Tibial artery (tissue), 4 donors: ENCODE measurements around the gene TSPO2.

Experiments
- DNase-seq, 2 donors: peaks; one replicate each; pipeline ENCODE4 v3.0.0-alpha.2; 2019
- H3K27ac ChIP-seq, 2 donors: fragments of 200-600 bp; sonication (generic) in 1 of 2; 1 replicate in 1 of 2; 2 replicates in 1 of 2; pipeline ENCODE4 v1.5.1; 2018 to 2019; ENCODE audit warnings: mild to moderate bottlenecking in 1 of 2
- H3K27me3 ChIP-seq, 2 donors: fragments of 200-600 bp; sonication (generic) in 1 of 2; one replicate each; pipeline versions ENCODE4 v1.5.1 to v1.6.0; 2016 to 2019
- H3K36me3 ChIP-seq, 3 donors: fragments of 200-600 bp; sonication (generic) in 2 of 3; one replicate each; pipeline ENCODE4 v1.5.1; 2016 to 2019; ENCODE audit warnings: mild to moderate bottlenecking in 2 of 3
- H3K4me1 ChIP-seq, 4 donors: fragments of 200-600 bp; sonication (generic) in 2 of 4; 1 replicate in 3 of 4; 2 replicates in 1 of 4; pipeline ENCODE4 v1.5.1; 2016 to 2019
- H3K4me3 ChIP-seq, 2 donors: fragments of 200-600 bp; sonication (generic) in 1 of 2; 1 replicate in 1 of 2; 2 replicates in 1 of 2; pipeline ENCODE4 v1.5.1; 2018 to 2019; ENCODE audit warnings: mild to moderate bottlenecking in 2 of 2
- H3K9me3 ChIP-seq, 3 donors: fragments of 200-600 bp; sonication (generic) in 1 of 3; one replicate each; pipeline ENCODE4 v1.5.1; 2016 to 2019
- CTCF ChIP-seq, 2 experiments: fragments of 200-600 bp in 1 of 2; fragments of 450-650 bp in 1 of 2; IDR thresholded peaks; one replicate each; pipeline ENCODE4 v1.5.1; 2017 to 2019; ENCODE audit warnings: antibody characterized with exemption in 2 of 2, mild to moderate bottlenecking in 1 of 2, moderate library complexity in 1 of 2
- intact Hi-C: fragments of 100-400 bp; cut with DNase I; formaldehyde crosslinking; loops from one replicate; pipeline ENCODE4 v1.15.0; 2023; ENCODE audit warnings: low total_unique reads

The TSPO2 gene

GRCh38 chr6:41065550-41066026 is 23.3 kb downstream of the TSPO2 start:
- DNase-seq, result no peak
- Histone ChIP-seq H3K4me1 (peaks cover 0 to 4% (median 2%) of the 10 kb centered on the region in 4 donors), H3K36me3 (peaks cover 20 to 66% (median 37%) of the 10 kb centered on the region in 3 donors), H3K27me3 (no peaks in the 10 kb centered on the region), H3K27ac (no peak overlapping the region), H3K9me3 (no peaks in the 10 kb centered on the region), H3K4me3 (no peak overlapping the region)
- intact Hi-C loops, result loop anchor here (5.0 to 10.0 kb wide), 2 partner anchors 38 to 61 kb away; no protein-coding TSS in a partner anchor
- no peak for TF ChIP-seq CTCF (IDR thresholded peaks at IDR 0.05)

- Histone ChIP-seq H3K4me3 (no peak overlapping the region), H3K27me3 (no peaks in the 10 kb centered on the region), H3K4me1 (peaks cover 0 to 10% (median 8%) of the 10 kb centered on the region in 4 donors), H3K36me3 (peaks cover 20 to 56% (median 25%) of the 10 kb centered on the region in 3 donors), H3K27ac (no peak overlapping the region), H3K9me3 (no peaks in the 10 kb centered on the region)
- DNase-seq, result peak in 1 of 2 donors; percentile 79
- TF ChIP-seq CTCF (IDR thresholded peaks at IDR 0.05), result peak; percentile 69
- intact Hi-C loops, result loop anchor here (5.0 to 10.0 kb wide), 2 partner anchors 40 to 62 kb away; no protein-coding TSS in a partner anchor
These were observed 24.6 kb downstream of the TSPO2 start for GRCh38 chr6:41066867-41067304.

- TF ChIP-seq CTCF (IDR thresholded peaks at IDR 0.05), result no peak
These were observed 29.2 kb downstream of the TSPO2 start for GRCh38 chr6:41071501-41071922.

GRCh38 chr6:41071923-41072835 is 29.9 kb downstream of the TSPO2 start, which contains the start of gene OARD1:
Gene OARD1, minus strand, starts transcription at chr6:41072356. Its CDS starts 722 bp downstream, at chr6:41071634.
- intact Hi-C loops, result no loop called here
- peak; percentile 99 to 100 for DNase-seq
- Histone ChIP-seq H3K4me3 (peak within 1 kb of the TSS; percentile 85 to 89), H3K27ac (peak within 1 kb of the TSS; percentile 99), H3K36me3 (peaks cover 0 to 22% (median 0%) of the 10 kb centered on the region in 3 donors), H3K4me1 (peaks cover 5 to 39% (median 25%) of the 10 kb centered on the region in 4 donors), H3K27me3 (no peaks in the 10 kb centered on the region), H3K9me3 (no peaks in the 10 kb centered on the region)
- no peak for TF ChIP-seq CTCF (IDR thresholded peaks at IDR 0.05)

More at GRCh38 chr6:41071501-41071922, 29.2 kb downstream of the TSPO2 start:
- peaks cover 5 to 35% (median 24%) of the 10 kb centered on the region in 4 donors for H3K4me1 ChIP-seq
- peak overlapping the region; percentile 99 for H3K27ac ChIP-seq
- H3K9me3 ChIP-seq, result no peaks in the 10 kb centered on the region
- intact Hi-C loops, result no loop called here
- peaks cover 0 to 22% (median 0%) of the 10 kb centered on the region in 3 donors for H3K36me3 ChIP-seq
- H3K27me3 ChIP-seq, result no peaks in the 10 kb centered on the region
- peak overlapping the region; percentile 85 to 89 for H3K4me3 ChIP-seq
- DNase-seq, result no peak

GRCh38 chr6:41072836-41073202 is 30.6 kb downstream of the TSPO2 start, which contains the start of gene NFYA:
Gene NFYA, plus strand, starts transcription at chr6:41072974. Its CDS starts 6,116 bp downstream, at chr6:41079090.
- Histone ChIP-seq H3K27me3 (no peaks in the 10 kb centered on the region), H3K9me3 (no peaks in the 10 kb centered on the region), H3K4me3 (peak within 1 kb of the TSS; percentile 85 to 89), H3K4me1 (peaks cover 5 to 39% (median 25%) of the 10 kb centered on the region in 4 donors), H3K27ac (peak within 1 kb of the TSS; percentile 99), H3K36me3 (peaks cover 0 to 19% (median 0%) of the 10 kb centered on the region in 3 donors)
- intact Hi-C loops, result no loop called here
- peak in 1 of 2 donors; percentile 98 for DNase-seq
- no peak for TF ChIP-seq CTCF (IDR thresholded peaks at IDR 0.05)
